Kidney (tissue), 14 donors: Measurements from ENCODE around the gene CPEB4. TPM values are rescaled to one million over a fixed set of nuclear protein-coding genes. Genes with fewer than 3 reads are reported as not detected.

ENCODE experiments used
- DNase-seq, 5 donors: peaks; one replicate each; pipeline ENCODE4 v3.0.0-alpha.2; 2013 to 2020
- FAIRE-seq: peaks from 2 replicates; lab custom pipeline; 2012; peaks lifted over from hg19 to GRCh38; lab: Jason Lieb, UNC
- H3K27ac ChIP-seq, 2 donors: one replicate each; pipeline ENCODE4 v1.7.0; 2013; ENCODE audit warnings: low read depth in 2 of 2, low read length in 2 of 2, inconsistent platforms in 1 of 2
- H3K27me3 ChIP-seq: one replicate; pipeline ENCODE4 v1.7.1; 2013; ENCODE audit warnings: low read length, inconsistent platforms; ENCODE audit not compliant: control insufficient read depth, insufficient read depth
- H3K36me3 ChIP-seq, 3 donors: one replicate each; pipeline versions ENCODE4 v1.7.0 to v1.7.1; 2013; ENCODE audit warnings: low read length in 3 of 3, control low read depth in 1 of 3, inconsistent platforms in 1 of 3; ENCODE audit not compliant: insufficient read depth in 3 of 3, control insufficient read depth in 2 of 3
- H3K4me1 ChIP-seq, 3 donors: one replicate each; pipeline versions ENCODE4 v1.7.0 to v1.7.1; 2013; ENCODE audit warnings: low read length in 3 of 3, inconsistent platforms in 1 of 3, low read depth in 1 of 3; ENCODE audit not compliant: control insufficient read depth in 2 of 3, insufficient read depth in 2 of 3
- H3K4me3 ChIP-seq, 3 donors: one replicate each; pipeline versions ENCODE4 v1.7.0 to v1.8.1; 2013; ENCODE audit warnings: low read length in 3 of 3, control low read depth in 1 of 3, inconsistent platforms in 1 of 3
- H3K9ac ChIP-seq, 3 donors: one replicate each; pipeline versions ENCODE4 v1.7.0 to v1.7.1; 2013; ENCODE audit warnings: low read length in 3 of 3, control low read depth in 1 of 3, inconsistent platforms in 1 of 3
- H3K9me3 ChIP-seq, 3 donors: one replicate each; pipeline versions ENCODE4 v1.7.0 to v1.7.1; 2013; ENCODE audit warnings: low read length in 3 of 3, control low read depth in 1 of 3, inconsistent platforms in 1 of 3; ENCODE audit not compliant: control insufficient read depth in 2 of 3, insufficient read depth in 1 of 3
- intact Hi-C: fragments of 100-400 bp; cut with DNase I; formaldehyde crosslinking; loops from one replicate; pipeline ENCODE4 v1.11.1; 2022
- polyA plus RNA-seq: library from polyadenylated mRNA; stranded (reverse); fragments of 350-450 nt; fragmentation: Illumina TruSeq; extraction: RNeasy Lipid Tissue Mini Kit (QIAGEN cat#74804); gene quantifications from one replicate; pipeline ENCODE4 v1.2.3, GENCODE V29; 2014; ENCODE audit warnings: low read depth, low replicate concordance; ENCODE audit not compliant: insufficient read depth
- total RNA-seq: library from RNA; stranded (reverse); fragmentation: NEBNext Ultra II Directional; extraction: Animal tissue kit (Norgen Biotek cat#: 25700); gene quantifications from one replicate; pipeline ENCODE4 v1.2.1, GENCODE V29; 2021
- TF ChIP-seq, protein P1 (sequence below): IDR thresholded peaks from 3 replicates; pipeline ENCODE4 v1.5.1; 2012; ENCODE audit warnings: mild to moderate bottlenecking, moderate library complexity, borderline replicate concordance; ENCODE audit not compliant: insufficient read depth; ENCODE audit errors: extremely low read depth
- donor health status: control.
- donor health status: control.
- donor health status: control.
- donor health status: control.
- donor health status: control.
- donor health status: DM: yes; HTN: yes; CAD: no.
- donor health status: Normal renal cell carcinoma (clear cell type).

CPEB4 gene
- total and polyA plus RNA-seq, 2 donors from 2014 or later = 9.5 to 73.0 TPM

DNA sequence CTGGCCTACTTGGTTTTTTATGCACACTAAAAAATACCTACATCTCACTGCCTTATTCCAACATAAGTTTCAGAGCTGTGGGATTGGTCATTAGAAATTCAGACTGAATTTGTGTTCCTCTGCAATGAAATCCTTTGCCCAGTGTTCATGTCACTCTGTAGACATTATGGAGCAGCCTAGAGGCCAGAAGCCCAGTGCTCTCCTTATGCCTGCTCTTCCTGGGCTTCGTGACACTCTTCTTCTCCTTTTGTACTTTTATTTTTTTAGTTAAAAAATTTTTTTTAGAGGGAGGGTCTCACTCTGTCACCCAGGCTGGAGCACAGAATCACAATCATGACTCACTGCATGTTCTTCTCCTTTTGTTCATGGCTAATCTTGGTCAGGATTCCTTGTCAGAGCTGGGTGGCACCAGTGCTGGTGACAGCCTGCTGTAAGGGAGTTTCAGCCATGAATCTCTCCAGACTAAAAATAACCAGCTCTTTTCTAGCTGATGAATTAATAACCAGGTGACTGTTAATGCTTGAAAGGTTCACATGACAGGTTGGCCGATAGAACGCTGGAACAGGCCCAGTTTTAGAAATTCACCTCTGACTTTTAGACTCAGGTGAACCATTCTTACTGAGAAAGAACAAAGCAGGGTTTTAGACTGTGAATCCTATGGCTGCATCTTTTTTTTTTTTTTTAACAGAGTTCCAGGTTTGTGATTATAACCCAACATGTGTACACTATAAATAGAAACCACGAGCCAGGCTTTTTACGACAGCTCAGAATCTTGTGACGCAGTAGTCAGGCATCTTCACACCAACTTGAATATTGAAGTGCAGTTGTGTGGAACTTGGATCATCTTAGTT is 66.7 kb downstream of the CPEB4 start:
- peaks cover 0 to 67% (median 32%) of the 10 kb centered on the region in 3 donors for H3K36me3 ChIP-seq
- intact Hi-C loops = no loop called here
- peak overlapping the region in 1 of 3 donors; percentile 62 for H3K9ac ChIP-seq
- no peaks in the 10 kb centered on the region for H3K9me3 ChIP-seq
- DNase-seq = peak in 2 of 5 donors; percentile 48 to 55
- H3K4me1 ChIP-seq = peaks cover 5 to 28% (median 18%) of the 10 kb centered on the region in 3 donors
- TF ChIP-seq, protein P1, sequence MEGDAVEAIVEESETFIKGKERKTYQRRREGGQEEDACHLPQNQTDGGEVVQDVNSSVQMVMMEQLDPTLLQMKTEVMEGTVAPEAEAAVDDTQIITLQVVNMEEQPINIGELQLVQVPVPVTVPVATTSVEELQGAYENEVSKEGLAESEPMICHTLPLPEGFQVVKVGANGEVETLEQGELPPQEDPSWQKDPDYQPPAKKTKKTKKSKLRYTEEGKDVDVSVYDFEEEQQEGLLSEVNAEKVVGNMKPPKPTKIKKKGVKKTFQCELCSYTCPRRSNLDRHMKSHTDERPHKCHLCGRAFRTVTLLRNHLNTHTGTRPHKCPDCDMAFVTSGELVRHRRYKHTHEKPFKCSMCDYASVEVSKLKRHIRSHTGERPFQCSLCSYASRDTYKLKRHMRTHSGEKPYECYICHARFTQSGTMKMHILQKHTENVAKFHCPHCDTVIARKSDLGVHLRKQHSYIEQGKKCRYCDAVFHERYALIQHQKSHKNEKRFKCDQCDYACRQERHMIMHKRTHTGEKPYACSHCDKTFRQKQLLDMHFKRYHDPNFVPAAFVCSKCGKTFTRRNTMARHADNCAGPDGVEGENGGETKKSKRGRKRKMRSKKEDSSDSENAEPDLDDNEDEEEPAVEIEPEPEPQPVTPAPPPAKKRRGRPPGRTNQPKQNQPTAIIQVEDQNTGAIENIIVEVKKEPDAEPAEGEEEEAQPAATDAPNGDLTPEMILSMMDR = no peak
- H3K4me3 ChIP-seq = no peak overlapping the region
- H3K27me3 ChIP-seq = no peaks in the 10 kb centered on the region
- FAIRE-seq = peak; percentile 94
- H3K27ac ChIP-seq = peak overlapping the region; percentile 90 to 95

DNA sequence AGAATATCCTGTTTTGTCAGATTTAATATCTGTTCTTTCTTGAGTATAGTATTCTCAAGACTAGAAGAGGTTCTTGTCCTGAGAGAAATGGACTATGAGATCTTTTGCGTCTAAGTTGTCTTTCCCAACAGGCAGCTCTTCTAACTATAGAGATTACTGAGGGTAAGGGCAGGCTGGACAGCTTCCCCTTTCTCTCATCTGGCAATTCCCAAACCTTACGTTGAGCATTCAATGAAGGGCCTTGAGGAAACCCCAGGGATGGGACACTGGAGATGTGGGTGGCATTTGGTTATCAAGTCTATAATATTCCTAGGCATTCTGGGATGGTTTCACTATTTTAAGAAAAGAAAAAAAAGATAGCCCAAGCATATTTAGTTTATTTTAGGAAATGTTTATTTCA is 72.8 kb downstream of the CPEB4 start:
- intact Hi-C loops = no loop called here
- Histone ChIP-seq H3K27ac (no peak overlapping the region), H3K36me3 (peaks cover 0 to 31% (median 4%) of the 10 kb centered on the region in 3 donors), H3K9me3 (no peaks in the 10 kb centered on the region), H3K9ac (no peak overlapping the region), H3K27me3 (no peaks in the 10 kb centered on the region), H3K4me3 (no peak overlapping the region), H3K4me1 (peaks cover 0 to 7% (median 5%) of the 10 kb centered on the region in 3 donors)
- no peak for DNase-seq
- no peak for FAIRE-seq
- TF ChIP-seq, protein P1 = no peak

DNA sequence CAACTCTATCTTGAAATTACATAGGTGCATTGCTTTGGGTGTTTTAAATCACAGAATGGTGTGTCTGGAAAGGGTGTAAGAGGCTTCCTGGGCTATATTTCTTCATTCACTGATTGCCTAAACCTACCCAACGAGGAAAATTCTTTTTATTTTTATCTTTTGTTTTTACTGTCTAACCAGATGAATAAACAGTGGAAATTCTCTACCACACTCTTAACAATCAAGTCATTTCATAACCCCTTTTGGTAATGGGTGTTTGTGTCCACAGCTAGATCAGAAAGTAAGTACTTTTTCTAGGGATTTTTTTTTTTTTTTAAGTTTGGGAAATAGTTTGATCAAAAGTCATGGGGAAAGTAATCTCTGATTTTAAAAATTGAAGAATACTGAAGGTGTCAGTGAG is 73.3 kb downstream of the CPEB4 start:
- no peaks in the 10 kb centered on the region for H3K9me3 ChIP-seq
- DNase-seq = no peak
- FAIRE-seq = no peak
- H3K9ac ChIP-seq = no peak overlapping the region
- H3K4me3 ChIP-seq = no peak overlapping the region
- no peaks in the 10 kb centered on the region for H3K27me3 ChIP-seq
- TF ChIP-seq, protein P1 = no peak
- H3K4me1 ChIP-seq = peaks cover 0 to 6% (median 4%) of the 10 kb centered on the region in 3 donors
- no peak overlapping the region for H3K27ac ChIP-seq
- intact Hi-C loops = no loop called here
- peaks cover 0 to 28% (median 3%) of the 10 kb centered on the region in 3 donors for H3K36me3 ChIP-seq
